Measurements from ENCODE around the gene NFATC4.

- TF ChIP-seq CTCF (IDR thresholded peaks at IDR 0.05) (no peak), POLR2A (IDR thresholded peaks at IDR 0.05) (no peak)
These were observed 58.3 kb downstream of the NFATC4 start for GRCh38 chr14:24426150-24426911.
